Daoy (cell line): ENCODE results near the gene PTPRO. TPM values are rescaled to one million over a fixed set of nuclear protein-coding genes. Genes with fewer than 3 reads are reported as not detected.

Source experiments
- DNase-seq: peaks from one replicate; pipeline ENCODE4 v3.0.0-alpha.2; 2015; ENCODE audit warnings: low read depth
- total RNA-seq: library from RNA; depleted of rRNA; stranded (reverse); fragments of >200 nt; shearing (Covaris generic); gene quantifications from 2 replicates; pipeline ENCODE4 v1.2.3, GENCODE V29; 2014

PTPRO gene
- total RNA-seq, 1 experiment from 2014 or later = 3.0 TPM

DNA sequence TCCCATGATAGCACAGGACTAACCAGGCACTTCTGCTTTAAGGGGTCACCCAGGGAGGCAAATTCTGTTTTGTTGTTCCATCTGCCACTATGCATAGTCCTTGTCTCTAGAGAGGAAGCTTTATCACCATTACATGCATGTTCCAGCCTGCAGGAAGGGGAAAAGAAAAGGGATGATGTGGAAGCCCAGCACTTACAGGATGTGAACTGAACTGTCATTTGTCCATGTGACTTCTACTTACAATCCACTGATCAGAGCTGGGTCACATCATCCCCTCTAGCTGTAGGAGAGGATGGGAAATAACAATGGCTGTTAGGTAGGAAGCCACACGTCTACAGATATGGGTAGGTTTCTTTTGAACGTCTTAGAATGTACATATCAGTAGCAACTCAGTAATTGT is 203.1 kb downstream of the PTPRO start:
- DNase-seq = no peak

DNA sequence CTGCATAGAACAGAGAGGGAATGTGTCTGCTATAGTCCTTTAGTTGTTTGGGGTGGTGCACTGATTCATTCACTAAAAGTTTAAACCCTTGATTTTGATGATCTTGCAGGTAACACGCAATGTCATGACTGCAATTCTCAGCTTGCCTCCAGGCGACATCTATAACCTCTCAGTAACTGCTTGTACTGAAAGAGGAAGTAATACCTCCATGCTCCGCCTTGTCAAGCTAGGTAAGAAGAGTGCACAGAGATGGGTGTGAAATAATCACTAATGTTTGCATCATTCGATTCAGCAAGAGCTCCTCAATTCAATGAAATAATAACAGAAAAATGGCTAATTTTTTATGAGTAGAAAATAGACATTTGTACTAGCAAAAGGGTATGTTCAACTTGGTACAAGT is 203.7 kb downstream of the PTPRO start:
- DNase-seq = no peak

DNA sequence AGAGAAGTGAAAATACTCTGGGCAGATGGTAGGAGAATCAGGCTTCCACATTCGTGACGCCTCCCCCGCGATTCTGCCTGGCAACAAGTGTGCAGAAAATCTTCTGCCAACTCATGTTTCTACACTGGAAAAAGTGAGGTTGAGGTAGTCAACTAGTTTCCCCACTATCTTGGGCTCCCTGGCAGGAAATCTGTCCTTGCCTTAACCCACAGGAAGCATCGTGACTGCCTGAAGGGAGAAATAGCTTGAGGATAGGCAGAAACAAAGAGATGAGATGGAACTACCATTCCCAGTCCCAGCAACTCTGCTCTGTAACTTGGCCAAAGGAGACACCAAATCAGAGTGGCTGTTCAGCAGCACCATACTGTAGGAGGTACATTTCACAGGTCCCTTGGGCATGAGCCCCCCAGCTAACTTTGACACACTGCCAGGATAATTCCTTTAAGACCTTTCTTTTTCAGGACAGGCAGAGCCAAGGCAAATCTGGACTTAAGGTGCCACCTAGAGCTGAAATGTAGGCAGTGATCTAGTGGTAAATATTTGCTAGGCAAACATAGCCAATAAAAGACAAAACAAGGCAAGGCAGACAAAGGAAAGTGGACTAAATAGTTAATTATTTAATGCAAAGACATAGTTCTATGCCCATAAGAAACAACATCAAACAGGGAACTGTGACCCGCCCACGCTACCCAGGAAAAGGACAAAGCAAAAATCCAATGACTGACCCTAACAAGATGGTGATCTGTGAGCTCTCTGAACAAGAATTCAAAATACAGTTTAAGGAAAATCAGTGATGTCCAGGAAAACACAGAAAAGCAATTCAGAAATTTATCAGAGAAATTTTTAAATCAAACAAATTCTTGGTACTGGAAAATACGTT is 205.1 kb downstream of the PTPRO start:
- peak; percentile 15 for DNase-seq

DNA sequence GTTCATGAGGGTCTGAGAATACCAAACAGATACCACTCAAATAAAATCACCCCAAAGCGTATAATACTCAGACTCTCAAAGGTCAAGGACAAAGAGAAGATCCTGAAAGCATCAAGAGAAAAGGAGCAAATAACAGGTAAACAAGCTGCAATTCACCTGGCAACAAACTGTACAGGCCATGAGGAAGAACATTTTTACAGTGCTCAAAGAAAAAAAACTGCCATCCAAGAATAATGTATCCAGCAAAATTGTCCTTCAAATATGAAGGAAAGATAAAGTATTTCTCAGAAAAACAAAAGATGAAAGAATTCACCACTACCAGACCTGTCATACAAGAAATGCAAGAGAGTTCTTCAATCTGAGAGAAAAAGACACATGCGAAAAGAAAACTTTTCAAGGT is 206.4 kb downstream of the PTPRO start:
- no peak for DNase-seq

DNA sequence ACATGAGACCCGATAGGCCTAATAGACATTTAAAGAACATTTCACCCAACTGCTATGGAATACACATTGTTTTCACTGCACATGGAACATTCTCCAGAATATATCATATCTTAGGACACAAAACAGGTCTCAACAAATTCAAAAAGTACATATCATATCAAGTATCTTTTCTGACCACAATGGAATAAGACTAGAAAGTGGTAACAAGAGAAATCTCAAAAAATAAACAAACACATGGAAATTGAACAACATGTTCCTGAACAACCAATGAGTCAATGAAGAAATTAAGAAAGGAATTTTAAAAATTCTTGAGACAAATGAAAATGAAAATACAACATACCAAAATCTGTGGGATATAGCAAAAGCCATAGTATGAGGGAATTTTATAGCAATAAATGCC is 208.1 kb downstream of the PTPRO start:
- no peak for DNase-seq

DNA sequence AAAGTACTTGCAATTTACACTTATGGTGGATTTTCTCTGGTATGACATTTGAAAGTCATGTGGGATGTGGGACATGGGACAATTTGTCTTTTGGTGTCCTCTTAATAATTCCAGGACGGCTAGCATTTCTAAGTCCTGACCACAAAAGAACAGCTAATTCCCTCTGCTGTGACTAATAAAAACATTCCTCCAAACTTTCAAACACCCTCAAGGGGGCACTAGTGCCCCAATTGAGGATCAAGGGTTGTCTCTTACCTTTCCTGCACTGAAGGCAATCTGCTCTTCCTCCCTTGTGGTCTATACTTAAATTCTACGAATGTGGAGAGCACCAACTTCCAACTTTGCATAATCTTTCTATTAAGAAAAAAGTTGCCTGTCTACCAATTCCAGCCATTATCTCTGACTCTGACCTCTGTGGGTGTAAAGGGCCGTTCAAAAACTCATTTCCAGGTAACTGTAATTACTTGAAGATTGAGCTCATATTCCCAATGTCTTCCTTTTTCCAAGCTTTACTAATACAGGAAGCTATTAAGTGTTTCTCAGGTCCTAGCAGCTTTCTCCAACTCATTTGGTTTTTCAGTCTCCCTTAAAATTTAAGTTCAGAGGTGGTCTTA is 210.2 kb downstream of the PTPRO start:
- peak; percentile 65 for DNase-seq

DNA sequence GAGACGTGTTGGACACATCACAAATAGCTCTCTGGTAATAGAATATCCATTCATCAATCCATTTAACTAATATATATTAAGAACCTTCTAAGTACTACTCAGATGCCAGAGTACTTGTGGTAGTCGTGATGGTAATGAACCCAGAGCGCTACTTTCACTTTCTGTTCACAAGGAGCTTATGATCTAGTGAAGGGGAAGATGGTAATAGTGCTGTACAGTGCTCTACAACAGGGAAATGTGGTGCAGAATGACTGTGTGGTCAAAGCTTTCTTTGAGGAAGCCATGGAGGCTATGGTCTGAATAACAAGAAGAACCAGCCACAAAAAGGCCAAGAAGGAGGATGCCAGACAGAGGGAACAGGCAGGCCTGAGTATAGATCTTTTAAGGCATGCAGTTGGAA is 212.0 kb downstream of the PTPRO start:
- peak; percentile 53 for DNase-seq

DNA sequence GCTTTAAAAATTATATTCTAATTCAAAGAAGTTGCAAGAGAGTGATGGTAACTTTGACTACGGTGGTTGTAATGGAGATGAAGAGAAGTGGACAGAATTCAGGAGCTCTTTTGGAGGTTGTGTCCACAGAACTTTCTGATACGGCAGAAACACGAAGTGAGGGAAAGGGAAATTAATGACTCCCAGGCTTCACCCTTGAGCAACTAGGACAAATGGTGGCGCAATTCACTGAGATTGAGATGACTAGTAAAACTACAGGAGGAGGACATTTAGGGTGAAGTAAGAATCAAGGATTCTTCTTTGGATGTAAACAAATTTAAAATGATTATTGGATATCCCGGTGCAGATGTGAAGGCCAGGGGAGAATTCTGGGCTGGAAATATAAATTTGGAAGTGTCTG is 212.6 kb downstream of the PTPRO start:
- no peak for DNase-seq

DNA sequence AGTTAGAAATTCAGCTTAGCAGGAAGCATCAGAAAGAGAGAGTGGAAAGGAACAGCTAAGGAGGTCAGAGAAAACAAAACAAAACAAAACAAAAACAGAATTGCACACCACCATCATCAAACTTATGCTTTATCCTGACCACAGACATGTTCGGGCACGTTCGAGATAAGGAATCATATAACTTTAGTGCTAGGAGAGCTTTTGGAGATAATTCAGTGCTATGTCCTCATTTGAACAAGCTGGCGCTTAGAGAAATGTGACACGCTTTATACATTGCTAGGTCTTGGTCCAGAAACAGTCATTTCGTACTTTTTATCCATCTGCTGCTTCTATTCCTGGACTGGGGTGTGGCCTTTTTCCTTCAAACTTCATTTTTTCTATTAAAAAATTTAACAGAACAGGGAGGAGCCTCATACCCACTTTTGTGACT is 213.1 kb downstream of the PTPRO start:
- no peak for DNase-seq

DNA sequence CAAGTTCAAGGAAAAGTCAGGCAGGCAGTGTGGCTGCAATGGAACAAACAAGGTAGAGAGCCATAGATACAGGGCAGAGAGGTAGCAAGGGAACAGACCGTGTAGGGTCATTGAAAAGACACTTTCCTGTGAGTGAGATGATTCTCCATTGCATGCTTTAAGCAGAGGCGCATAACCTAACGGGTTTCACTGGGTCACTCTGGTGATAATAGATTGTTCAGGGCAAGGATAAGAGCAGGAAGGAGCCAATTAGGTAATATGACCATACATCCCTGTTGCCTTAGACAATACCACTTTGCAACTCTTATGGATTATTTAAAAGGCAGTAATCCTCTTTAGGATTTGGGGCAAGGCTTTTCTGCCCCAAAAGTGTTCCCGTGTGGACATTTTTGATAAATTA is 214.1 kb downstream of the PTPRO start:
- DNase-seq = no peak

DNA sequence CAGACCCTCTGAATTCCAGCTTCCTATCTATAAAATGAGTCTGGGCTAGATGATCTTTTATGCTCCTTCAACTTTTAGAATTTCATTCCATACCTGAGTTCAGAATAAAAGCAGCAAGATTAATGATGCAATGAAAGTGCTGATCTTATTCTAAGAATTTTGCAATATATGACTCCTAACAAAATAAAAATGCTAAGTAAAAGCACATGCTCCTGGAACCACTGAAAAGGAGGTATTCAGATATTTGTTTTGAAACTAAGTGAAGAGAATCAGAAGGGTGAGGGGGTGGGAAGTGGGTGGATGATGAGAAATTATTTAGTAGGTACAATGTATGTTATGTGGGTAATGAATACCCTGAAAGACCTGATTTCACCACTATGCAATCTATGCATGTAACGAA is 216.6 kb downstream of the PTPRO start:
- DNase-seq = no peak

DNA sequence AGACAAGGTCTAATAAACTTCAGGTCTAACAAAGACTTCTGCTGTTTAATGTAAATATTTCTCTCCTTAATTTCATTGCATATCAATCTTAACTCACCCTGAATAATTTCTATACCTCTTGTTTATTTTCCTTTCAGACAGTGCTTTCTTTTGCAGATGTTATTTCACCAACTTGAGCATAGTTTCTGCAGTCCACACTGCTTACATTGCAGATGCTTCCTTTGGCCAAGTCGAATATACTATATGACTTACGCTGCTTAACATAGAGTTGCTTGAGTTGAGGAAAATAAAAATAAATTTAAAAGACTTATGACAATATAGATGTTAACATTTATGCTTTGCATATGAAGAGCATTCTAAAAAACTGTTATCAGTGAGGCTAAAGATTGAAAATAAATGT is 217.7 kb downstream of the PTPRO start:
- DNase-seq = no peak

DNA sequence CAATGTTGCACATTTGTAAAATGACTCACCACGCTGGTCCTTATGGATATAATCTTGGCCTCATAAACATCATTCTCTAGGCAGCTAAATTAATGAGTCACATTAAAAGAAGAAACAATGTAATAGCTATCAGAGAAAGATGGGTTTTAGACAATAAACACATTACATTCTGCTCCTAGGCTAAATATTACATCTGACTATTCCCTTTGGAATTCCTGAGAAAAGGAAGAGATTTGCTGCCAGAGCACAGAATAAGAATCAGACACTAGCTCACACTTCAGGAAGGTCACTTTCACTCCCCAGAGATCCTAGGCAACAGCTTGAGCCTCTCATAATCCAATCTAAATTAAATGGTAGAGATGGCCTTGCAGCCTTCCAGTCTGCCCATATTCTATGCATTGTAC is 218.2 kb downstream of the PTPRO start:
- DNase-seq = peak; percentile 11

DNA sequence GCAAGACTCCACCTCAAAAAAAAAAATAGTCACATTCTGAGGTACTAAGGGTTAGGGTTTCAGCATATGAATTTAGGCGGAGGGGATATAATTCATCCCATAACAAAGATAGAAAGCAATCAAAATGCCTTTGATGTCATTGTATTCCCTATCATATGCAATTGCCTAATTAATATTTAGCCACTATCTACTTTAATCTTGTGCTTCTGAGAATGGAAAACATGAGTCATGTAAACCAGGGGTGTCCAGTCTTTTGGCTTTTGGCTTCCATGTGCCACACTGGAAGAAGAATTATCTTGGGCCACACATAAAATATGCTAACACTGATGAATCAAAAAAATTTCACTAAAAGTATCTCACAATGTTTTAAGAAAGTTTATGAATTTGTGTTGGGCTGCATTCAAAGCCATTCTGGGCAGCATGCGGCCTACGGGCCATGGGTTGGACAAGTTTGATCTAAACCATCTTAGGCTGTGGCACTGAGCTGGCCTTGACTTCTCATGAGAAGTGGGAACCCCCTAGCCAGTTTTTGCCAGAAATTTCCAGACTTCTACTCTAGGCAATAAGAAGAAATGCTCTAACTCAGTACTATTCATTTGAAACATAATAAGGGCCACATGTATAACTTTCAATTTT is 219.8 kb downstream of the PTPRO start:
- DNase-seq = no peak

DNA sequence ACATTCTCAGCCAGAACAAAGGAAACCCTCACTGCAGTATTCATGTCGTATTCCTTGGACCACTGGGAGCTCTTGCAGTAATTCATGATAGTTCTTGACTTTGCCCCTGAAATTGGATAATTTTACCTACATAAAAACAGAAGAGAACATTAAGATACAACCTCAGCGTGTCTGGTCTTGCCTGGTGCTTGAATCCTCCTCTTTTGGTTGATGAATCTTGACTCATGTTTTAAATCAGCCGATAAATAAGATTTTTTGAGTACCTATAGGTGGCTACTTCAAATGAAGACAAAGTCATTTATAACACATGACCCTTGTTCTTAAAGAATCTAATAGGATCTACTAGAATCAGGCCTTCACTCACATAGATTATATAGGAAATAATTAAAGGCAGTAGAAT is 221.0 kb downstream of the PTPRO start:
- DNase-seq = no peak

DNA sequence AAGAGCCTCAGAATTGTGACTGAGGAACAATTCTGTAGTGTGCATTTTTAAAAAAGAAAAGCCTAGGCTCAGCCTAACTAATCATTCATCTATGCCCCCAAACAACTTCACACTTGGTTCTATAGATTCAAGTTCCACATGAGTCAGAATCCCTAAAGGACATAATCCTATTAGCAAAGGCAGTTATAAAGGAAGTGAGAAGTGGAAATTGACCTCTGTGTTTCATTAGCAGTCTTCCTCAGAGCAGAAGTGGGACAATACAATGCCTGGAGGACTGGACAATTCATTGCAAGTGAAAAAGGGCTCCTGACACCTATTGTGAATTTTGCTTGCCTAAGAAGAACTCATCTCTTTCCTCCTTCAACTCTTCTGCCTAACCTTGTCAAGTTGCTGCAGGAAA is 222.3 kb downstream of the PTPRO start:
- DNase-seq = no peak

DNA sequence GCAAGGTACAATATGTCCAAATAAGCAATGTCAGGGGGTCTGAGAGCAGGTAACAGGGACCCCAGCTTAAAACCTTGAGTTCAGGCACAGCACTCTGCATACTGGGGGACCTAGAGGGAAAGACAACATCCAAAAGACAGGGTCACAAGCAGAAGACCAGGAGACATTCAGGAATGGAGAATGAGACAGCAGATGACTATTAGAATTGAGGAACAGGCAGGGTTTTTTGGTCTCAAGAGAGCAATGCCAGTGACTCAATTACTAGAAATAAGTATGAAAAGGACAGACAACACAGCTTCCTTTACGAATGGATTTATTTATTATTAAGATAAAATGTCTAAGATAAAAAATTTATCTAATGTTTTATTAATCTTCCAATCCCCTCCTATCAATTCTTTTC is 223.0 kb downstream of the PTPRO start:
- no peak for DNase-seq

DNA sequence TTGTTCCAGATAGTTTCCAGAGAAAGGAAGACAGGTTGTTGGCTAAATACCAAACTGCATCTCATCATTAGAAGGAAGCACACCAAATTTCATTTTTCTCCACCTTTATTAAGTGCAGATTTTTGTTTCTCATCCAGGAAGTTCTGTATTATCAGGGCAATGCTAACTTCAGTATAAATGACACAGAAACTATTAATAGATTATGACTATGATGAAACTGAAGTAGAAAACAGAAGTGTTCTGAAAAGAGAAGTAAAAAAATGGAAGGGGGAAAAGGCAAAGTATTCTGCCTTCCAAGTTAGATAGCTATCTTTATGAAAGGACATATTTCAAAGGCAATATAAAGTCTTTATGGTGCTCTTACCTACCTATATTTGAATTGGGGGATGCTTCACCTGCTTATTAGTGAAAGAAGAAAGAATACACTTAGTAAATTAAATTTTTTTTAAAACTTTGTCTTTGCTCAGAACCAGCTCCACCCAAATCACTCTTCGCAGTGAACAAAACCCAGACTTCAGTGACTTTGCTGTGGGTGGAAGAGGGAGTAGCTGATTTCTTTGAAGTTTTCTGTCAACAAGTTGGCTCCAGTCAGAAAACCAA is 223.9 kb downstream of the PTPRO start:
- DNase-seq = no peak

DNA sequence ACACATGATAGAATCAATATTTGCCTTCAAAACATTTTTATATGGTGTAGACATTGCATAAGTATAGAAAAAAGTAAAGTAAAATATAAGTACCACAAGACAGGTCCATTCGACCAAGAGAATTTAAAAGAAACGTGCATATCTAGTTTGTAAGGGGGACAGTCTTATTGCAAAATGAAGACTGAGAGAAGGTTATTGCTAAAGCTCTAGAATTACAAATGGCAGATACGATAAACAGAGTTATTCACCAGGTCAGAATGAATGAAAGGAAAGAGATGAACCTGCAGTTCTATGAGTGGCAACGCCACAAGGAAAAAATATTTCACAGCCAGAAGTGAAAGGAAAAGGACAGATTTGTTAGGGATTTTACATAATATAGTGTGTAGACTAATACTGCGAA is 224.8 kb downstream of the PTPRO start:
- DNase-seq = no peak

DNA sequence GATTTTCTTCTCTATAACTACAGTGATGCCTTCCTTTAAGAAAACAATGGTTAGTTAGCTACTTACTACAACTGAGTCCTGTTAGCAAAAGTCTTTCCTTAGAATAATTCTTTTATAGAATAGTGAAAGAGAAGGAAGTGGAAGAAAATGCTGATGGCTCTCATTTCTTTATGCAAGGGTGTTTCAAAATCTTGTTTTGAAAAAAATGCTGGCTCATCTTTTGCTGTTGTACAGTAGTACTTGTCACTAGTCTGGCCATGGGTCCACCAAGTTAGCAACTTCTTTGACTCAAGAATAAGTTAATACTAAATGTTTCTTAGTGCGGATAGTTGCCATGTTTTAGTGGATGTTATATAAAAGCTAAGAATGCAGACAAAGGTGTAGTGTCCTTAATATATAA is 225.4 kb downstream of the PTPRO start:
- no peak for DNase-seq

DNA sequence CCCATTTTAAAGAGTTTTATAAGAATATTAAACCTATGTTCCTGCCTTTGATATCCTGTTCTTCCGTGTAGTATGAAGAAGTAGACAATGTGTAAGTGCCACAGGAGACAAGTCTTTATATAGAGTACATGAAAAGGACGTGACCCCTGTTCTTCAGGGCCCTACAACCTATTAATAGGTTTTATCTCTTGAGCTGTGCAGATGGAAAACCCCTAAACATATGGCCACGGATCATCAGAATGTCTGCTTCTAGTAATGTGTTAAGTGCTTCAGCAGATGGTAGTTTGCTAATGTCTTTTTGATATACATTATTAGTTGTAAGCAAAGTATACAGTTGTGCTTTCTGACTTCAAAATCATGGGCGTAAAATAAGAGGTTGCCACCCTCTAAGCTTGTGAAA is 228.5 kb downstream of the PTPRO start:
- DNase-seq = no peak

DNA sequence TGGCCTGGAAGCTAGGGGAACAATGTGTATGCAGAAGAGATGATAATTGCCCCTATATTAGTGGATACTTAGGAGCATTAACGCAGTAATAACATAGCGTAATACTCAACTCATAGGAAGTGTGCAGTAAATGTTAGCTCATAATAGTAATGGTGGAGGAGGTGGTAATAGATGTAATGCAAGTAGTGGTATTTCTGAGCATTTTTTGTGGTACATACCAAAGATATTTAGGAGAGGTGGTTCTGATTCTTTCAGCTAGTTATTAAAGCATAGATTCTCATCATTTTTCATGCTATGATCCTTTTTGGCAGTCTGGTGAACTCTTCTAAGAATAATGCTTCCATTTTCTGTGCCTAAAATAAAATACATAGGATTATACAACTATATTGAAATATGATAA is 233.1 kb downstream of the PTPRO start:
- DNase-seq = no peak
